CD4-positive, alpha-beta T cell treated with Interleukin-12 subunit alpha and Interleukin-12 subunit beta, for 1 hour (primary cell): ENCODE measurements around the gene BCL7A.
"Not testable (repeated sequence)": the region's sequence is repeated elsewhere in the genome, so short reads cannot be mapped to it uniquely, and the experiment has no call there.

ENCODE experiments used
- DNase-seq: peaks from one replicate; pipeline ENCODE4 v3.0.0-alpha.2; 2020

Gene BCL7A

GRCh38 chr12:122097927-122098756 is 76.5 kb downstream of the BCL7A start:
- no peak for DNase-seq

GRCh38 chr12:122099280-122099749 is 77.6 kb downstream of the BCL7A start:
- no peak for DNase-seq

- DNase-seq, result peak; percentile 31
Measured at GRCh38 chr12:122099856-122100255, 78.2 kb downstream of the BCL7A start.

- DNase-seq, result no peak
Measured at GRCh38 chr12:122100568-122100967, 78.9 kb downstream of the BCL7A start.

- no peak for DNase-seq
Measured at GRCh38 chr12:122102331-122102730, 80.6 kb downstream of the BCL7A start.

- DNase-seq, result no peak
Measured at GRCh38 chr12:122104844-122105243, 83.2 kb downstream of the BCL7A start.

- DNase-seq, result not testable (repeated sequence)
Measured at GRCh38 chr12:122105496-122105895, 83.8 kb downstream of the BCL7A start.

GRCh38 chr12:122106843-122107242 is 85.2 kb downstream of the BCL7A start:
- no peak for DNase-seq

GRCh38 chr12:122107261-122107660 is 85.6 kb downstream of the BCL7A start:
- no peak for DNase-seq

- no peak for DNase-seq
Measured at GRCh38 chr12:122111089-122111641, 89.5 kb downstream of the BCL7A start.
